KMS-11 (cell line): ENCODE results near the gene BMP8A.
A peak's percentile ranks its signal among the peaks of the same experiment; 100 is the strongest.
"Not testable (repeated sequence)": the region's sequence is repeated elsewhere in the genome, so short reads cannot be mapped to it uniquely, and the experiment has no call there.

Experiments used
- H2AFZ ChIP-seq: fragments of 200-600 bp; sonication (generic); 2 replicates; pipeline ENCODE4 v1.6.1; 2016; ENCODE audit warnings: antibody characterized with exemption, mixed run types, low read depth
- H3K27ac ChIP-seq: fragments of 200-600 bp; sonication (generic); 2 replicates; pipeline ENCODE4 v1.6.1; 2016; ENCODE audit warnings: mild to moderate bottlenecking, mixed run types
- H3K27me3 ChIP-seq: fragments of 200-600 bp; sonication (generic); 2 replicates; pipeline ENCODE4 v1.6.1; 2017; ENCODE audit warnings: mild to moderate bottlenecking, low read depth, mixed run types, moderate library complexity; ENCODE audit not compliant: insufficient read depth
- H3K36me3 ChIP-seq: fragments of 200-600 bp; sonication (generic); 2 replicates; pipeline ENCODE4 v1.6.1; 2017; ENCODE audit warnings: mild to moderate bottlenecking, mixed run types; ENCODE audit not compliant: insufficient read depth
- H3K4me1 ChIP-seq: fragments of 200-600 bp; sonication (generic); 2 replicates; pipeline ENCODE4 v1.6.1; 2016; ENCODE audit warnings: mild to moderate bottlenecking, low read depth, mixed run types; ENCODE audit not compliant: poor library complexity, severe bottlenecking
- H3K4me2 ChIP-seq: fragments of 200-600 bp; sonication (generic); 2 replicates; pipeline ENCODE4 v1.7.0; 2016; ENCODE audit warnings: mild to moderate bottlenecking, mixed run types
- H3K4me3 ChIP-seq: fragments of 200-600 bp; sonication (generic); IDR thresholded peaks from 2 replicates; pipeline ENCODE4 v1.6.1; 2017; ENCODE audit warnings: low read depth, low read length, mixed read lengths; ENCODE audit not compliant: insufficient read depth
- H3K79me2 ChIP-seq: fragments of 200-600 bp; sonication (generic); 2 replicates; pipeline ENCODE4 v1.6.1; 2016; ENCODE audit warnings: low read depth, mixed run types; ENCODE audit not compliant: insufficient read depth
- H3K9ac ChIP-seq: fragments of 200-600 bp; sonication (generic); 2 replicates; pipeline ENCODE4 v1.6.1; 2016; ENCODE audit warnings: mild to moderate bottlenecking, mixed run types
- H4K20me1 ChIP-seq: fragments of 200-600 bp; sonication (generic); 2 replicates; pipeline ENCODE4 v1.6.1; 2016; ENCODE audit warnings: mild to moderate bottlenecking, mixed run types; ENCODE audit not compliant: insufficient read depth
- CTCF ChIP-seq: fragments of 200-600 bp; sonication (generic); conservative IDR thresholded peaks from 2 replicates; pipeline ENCODE4 v1.6.1; 2017; ENCODE audit warnings: low read depth, mild to moderate bottlenecking, antibody characterized with exemption, low read length, moderate library complexity, mixed read lengths

Gene BMP8A

DNA sequence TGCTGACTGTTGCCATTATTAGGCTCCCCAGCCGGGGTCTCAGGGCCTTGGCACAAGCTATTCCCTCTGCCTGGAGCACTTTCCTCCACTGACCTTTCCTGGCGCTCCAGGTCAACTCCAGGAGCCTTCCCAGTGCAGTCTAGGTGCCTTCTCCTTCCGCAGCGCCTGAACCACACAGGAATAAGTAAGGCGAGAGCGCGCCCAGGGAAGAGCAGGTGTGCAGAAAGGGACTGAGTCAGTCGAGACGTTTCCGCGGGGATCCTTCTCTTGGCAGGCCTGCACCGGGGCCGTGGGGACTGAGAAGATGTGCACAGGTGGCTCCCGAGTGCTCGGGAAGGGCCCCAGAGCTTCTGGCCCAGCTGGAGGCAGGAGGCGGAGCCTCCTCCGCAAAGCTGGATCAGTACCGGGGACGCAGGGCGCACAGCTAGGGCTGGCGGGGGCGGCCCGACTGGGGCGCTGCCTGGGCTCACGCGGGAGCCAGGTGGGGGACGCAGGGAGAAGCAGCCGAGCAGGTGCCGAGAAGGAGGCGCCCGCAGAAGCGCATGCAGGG is 765 bp upstream of the BMP8A start:
- H4K20me1 ChIP-seq: no peaks in the 10 kb centered on the region
- H3K27ac ChIP-seq: peak overlapping the region; percentile 26; the same call in 1 of the 2 replicates
- H3K27me3 ChIP-seq: no peaks in the 10 kb centered on the region
- no peaks in the 10 kb centered on the region for H3K79me2 ChIP-seq
- peak overlapping the region; percentile 83 for H2AFZ ChIP-seq
- no peaks in the 10 kb centered on the region for H3K36me3 ChIP-seq
- peaks cover 9% of the 10 kb centered on the region for H3K4me1 ChIP-seq
- peak overlapping the region; percentile 54 for H3K4me2 ChIP-seq
- peak overlapping the region; percentile 73 for H3K4me3 ChIP-seq
- peak overlapping the region; percentile 72; the same call in 1 of the 2 replicates for H3K9ac ChIP-seq
- no peak for TF ChIP-seq CTCF

GRCh38 chr1:39492118-39493042 is 944 bp downstream of the BMP8A start:
- H3K79me2 ChIP-seq, H3K4me3 ChIP-seq, H3K4me2 ChIP-seq, H4K20me1 ChIP-seq, H3K27ac ChIP-seq, H3K27me3 ChIP-seq, H3K9ac ChIP-seq, H3K4me1 ChIP-seq, H3K36me3 ChIP-seq, H2AFZ ChIP-seq: not testable (repeated sequence)

- H3K4me2 ChIP-seq: not testable (repeated sequence)
These were observed 1.8 kb downstream of the BMP8A start for GRCh38 chr1:39493043-39493810.

GRCh38 chr1:39494671-39495410 is 3.4 kb downstream of the BMP8A start:
- Histone ChIP-seq H3K27me3 (no peaks in the 10 kb centered on the region), H3K4me2 (no peak overlapping the region), H3K79me2 (no peaks in the 10 kb centered on the region), H3K4me1 (peaks cover 7% of the 10 kb centered on the region), H3K4me3 (no peak overlapping the region), H2AFZ (no peak overlapping the region), H3K27ac (no peak overlapping the region), H4K20me1 (no peaks in the 10 kb centered on the region), H3K9ac (no peak overlapping the region), H3K36me3 (no peaks in the 10 kb centered on the region)
- TF ChIP-seq CTCF: no peak

More at GRCh38 chr1:39493043-39493810, 1.8 kb downstream of the BMP8A start:
- not testable (repeated sequence) for H3K36me3 ChIP-seq, H3K27me3 ChIP-seq, H4K20me1 ChIP-seq, H2AFZ ChIP-seq, H3K4me3 ChIP-seq, H3K79me2 ChIP-seq, H3K27ac ChIP-seq, H3K4me1 ChIP-seq, H3K9ac ChIP-seq

DNA sequence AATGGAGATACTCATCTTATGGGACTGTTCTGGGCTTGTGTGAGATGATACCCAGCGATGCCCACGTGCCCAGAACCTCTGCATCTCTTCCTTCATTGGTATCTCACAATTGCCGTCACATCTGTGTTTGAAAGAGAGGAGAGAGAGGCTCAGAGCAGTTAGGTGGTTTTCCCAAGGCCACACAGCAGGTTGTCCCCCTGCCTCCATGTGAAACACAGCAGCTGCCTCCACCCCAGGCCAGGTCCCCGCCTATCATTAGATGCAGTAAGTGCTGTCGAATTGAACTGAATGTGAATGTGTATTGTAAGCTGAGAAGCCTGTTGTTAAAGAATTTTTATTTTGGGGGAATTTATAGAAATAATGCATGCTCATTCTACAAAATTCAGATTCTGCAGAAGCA is 5.1 kb downstream of the BMP8A start:
- not testable (repeated sequence) for H3K4me1 ChIP-seq, H3K27ac ChIP-seq, H4K20me1 ChIP-seq, H3K9ac ChIP-seq, H3K36me3 ChIP-seq, H3K4me3 ChIP-seq, H3K79me2 ChIP-seq, H2AFZ ChIP-seq, H3K27me3 ChIP-seq, H3K4me2 ChIP-seq
